SIG-M5 (cell line): Measurements from ENCODE around the gene ITIH5.
A peak's percentile ranks its signal among the peaks of the same experiment; 100 is the strongest.
"Not testable (repeated sequence)": the region's sequence is repeated elsewhere in the genome, so short reads cannot be mapped to it uniquely, and the experiment has no call there.

Experiments used
- DNase-seq: peaks from one replicate; lab custom pipeline; 2025; lab: John Stamatoyannopoulos, UW

The ITIH5 gene

DNA sequence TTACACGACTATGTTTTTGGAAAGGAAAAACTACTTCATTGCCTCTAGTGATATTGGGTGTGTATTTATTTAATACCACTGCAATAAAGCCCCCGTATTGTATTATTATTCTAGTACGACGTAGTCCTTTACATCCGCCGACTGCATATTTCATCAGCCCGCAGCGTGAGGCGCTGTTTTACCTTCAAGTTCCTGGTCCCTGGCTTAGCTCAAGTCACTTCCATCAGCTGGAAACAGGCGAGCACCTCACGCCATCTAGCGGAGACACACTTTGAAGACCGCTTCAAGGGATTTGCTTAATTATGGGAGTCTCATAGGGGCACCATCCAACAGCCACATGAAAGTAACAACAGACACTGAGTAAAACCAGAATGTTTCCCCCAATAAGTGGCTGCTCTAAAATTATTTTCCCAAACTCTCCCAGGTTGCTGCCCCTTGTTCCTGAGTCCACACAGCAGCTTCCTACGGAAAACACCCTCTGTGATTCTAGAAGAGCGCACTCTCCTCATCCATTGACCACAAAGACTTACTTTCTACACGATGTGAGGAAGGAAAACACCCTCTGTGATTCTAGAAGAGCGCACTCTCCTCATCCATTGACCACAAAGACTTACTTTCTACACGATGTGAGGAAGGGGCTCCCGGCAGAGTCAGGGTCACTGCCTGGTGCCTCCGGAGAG lies 20.6 kb upstream of the ITIH5 start:
- DNase-seq: peak; percentile 75

DNA sequence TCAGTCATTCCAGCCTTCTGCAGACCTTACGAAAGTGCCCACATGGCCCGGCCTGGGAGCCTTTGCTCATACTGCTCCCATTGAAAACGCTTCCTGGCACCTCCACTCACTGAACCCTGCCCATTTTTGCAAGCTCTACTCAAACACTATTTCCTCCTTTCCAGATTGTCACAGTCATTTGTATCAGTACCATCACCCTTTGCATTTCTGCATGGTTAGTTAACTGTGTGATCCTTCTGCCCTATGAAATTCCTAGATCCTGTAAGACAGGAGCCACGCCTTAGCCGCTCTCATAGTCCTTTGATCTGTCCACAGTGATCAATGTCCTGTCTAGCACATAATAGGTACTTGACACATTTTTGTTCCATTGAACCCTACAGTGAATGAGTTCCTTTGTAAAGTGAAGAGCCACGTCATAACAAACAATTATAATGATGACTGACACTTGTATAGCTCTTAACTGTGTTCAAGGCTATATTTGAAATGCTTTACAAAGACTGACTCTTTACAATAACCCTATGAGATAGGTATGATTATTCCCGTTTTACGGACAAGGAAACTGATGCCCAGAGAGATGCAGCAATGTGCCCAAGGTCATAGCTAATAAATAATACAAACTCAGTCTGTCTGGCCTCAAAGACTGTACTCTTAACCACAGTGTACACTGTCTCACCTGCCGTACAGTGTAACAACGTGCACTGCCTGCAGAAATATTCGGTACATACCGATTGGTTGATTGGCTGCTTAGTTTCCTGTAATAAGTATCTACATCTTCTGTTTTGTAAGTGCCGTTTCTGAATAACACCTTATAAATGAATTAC lies 19.8 kb upstream of the ITIH5 start:
- no peak for DNase-seq

DNA sequence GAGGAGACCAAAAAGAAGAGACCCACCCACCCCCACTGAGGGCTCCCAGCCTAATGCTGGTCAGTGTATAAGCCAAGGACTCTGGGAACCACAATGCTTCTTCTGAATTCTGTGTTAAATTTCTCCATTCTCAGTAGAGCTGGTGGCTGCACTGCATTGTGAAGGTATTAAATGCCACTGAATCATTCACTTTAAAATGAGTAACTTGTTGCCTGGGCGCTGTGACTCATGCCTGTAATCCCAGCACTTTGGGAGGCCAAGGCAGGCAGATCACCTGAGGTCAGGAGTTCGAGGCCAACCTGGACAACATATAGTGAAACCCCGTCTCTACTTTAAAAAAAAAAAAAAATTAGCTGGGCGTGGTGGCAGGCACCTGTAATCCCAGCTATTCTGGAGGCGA lies 13.3 kb upstream of the ITIH5 start:
- DNase-seq: not testable (repeated sequence)

DNA sequence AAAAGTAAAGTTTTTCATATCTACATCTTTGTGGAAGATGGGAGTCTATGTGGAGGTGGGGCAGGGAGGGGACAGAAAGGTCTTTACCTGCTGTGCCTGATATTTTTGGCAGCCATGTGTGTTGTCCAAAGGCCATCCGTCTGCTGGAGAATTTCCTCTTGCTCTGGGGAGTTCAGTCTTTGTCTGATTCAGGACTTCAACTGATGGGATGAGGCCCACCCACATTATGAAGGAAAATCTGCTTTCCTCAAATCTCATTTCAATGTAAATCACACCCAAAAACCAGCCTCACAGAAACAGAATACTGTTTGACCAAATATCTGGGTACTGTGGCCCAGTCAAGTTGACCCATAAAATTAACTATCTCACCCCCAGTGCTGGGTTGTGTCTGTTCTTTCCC lies 12.5 kb upstream of the ITIH5 start:
- no peak for DNase-seq

DNA sequence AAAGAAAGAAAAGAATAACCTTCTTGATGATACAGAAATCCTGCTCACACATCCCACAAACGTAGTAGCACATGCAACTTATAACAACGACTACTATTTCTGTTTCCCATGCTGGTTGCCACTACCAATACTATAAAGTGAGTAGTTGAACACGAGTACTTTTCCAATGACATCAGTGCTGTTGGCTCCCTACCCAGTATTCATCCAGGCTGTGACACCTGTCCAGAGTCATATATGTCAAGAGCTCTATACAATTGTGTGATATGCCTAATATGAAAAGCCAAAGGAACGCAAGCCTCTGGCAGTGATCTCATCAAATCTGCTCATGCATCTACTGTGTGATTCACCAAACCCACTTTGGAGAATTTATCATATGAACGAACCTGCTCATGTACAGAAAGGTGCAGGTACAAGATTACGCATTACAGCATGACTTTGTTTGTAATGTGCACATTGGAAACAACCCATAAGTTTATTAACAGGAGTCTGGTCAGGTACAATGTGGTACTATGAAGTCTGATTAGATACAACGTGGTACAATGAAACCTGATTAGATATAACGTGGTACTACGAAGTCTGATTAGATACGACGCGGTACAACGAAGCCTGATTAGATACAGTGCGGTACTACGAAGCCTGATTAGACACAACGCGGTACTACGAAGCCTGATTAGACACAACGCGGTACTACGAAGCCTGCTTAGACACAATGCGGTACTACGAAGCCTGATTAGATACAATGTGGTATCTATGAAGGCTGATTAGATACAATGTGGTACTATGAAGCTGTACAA lies 5.8 kb upstream of the ITIH5 start:
- no peak for DNase-seq

DNA sequence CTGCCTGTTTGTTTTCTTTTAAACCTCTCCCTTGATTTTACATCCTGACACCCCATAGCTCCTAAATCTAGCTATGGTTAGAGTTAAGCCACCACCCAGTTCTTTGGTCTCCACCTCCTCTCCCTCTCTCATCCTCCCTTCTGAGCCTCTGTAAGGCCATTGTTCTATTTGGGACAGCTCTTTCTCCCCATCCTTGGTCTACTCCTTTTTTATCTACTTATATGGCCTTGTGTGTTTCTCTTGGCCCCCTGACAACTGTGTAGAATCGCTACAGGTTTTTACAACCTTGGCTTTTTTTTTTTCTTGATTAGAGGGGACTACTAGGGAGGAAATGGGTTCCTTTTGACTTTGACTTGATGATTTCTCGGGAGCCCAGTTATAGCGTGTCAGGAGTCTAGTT lies 3.4 kb upstream of the ITIH5 start:
- DNase-seq: no peak

DNA sequence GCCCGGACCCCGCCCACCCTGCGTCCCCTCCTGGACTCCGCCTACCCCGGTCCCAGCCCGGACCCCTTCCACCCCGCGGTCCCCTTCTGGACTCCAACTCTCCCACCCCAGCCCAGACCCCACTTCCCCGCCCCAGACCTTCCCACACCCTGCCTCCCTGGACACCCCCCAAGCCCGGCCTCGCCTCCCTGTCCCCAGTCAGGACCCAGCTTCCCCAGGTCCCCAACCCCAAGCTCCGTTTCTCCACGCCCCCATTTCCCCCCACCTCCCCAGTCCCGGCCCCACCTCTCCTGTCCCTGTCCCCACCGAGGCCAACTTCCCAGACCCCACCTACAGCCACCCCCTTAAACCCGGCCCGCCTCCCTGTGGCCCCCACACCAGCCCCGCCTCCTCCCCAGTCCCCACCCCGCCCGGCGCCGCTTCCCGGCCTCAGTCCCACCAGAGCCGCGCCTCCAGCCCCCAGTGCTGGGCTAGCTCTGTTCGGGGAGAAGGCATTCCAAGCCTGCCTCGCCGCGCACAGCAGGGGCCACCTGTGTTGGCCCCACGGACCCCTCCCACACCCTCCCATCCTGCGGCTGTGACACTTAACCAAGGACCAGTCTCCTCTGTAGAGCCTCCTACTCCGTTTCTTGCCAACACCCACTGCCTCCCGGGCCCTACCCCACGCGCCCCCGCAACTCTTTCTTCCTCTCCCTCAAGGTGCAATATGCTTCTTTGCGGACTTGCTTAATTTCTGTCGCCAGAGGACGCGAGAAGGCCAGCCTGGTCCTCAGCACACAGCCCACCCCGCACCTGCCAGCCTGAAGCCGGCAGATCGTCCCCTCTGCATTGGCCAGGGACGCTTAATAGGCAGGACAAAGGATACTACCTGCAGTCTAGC lies 736 bp upstream of the ITIH5 start:
- no peak for DNase-seq

DNA sequence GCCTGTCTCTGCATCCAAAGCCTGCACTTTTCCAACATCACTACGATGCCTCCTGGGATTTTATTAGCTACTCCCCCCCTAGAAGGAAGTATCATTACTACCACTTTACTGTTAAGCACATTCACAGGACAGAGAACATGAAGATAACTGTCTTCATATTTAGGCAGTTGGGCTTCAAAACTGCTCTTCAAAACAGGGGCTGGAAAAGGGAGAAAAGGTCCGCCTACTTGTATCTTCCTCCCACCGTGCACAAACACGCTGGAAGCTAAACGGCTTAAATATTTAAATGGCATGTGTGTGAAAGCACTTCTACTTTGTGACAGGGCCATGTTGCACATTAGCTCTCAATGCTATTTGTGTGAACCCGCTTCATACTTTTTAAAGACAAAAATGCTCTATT lies 999 bp downstream of the ITIH5 start:
- DNase-seq: no peak

DNA sequence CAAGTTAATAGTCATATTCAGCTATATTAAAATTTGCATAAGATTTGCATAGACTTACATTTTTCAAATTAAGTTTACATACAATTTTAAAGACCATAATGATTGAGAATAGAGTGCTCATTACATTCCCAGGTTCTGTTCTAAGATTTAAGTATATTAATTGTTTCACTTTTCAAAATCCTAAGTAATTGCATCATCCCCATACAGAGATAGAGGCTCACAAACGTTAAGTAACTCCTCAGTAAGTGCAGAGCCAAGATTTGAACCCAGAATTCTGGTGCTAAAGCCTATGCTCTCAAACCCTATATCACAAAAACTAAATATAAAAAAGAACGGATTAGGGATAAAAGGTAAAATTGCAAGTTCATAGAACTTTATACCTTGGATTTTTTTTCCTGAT lies 2.1 kb downstream of the ITIH5 start:
- no peak for DNase-seq

DNA sequence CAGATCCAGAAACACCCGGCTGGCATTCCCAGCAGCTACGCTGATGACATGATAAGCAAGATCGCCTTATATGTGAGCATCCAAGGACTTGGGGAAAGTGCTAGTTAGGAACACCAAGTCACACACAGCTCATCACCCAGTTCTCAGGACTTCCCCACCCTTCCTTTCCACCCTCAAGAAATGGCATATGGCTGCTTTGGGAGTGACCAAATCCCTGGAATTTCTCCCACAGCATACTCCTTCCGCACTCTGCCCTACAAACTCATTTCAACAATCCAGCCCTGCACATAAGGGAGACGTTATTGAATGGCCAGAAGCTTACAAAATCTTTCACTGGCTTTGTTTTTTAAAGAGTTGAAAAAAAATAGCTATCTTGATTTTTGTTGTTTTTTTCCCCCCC lies 4.2 kb downstream of the ITIH5 start:
- DNase-seq: no peak

DNA sequence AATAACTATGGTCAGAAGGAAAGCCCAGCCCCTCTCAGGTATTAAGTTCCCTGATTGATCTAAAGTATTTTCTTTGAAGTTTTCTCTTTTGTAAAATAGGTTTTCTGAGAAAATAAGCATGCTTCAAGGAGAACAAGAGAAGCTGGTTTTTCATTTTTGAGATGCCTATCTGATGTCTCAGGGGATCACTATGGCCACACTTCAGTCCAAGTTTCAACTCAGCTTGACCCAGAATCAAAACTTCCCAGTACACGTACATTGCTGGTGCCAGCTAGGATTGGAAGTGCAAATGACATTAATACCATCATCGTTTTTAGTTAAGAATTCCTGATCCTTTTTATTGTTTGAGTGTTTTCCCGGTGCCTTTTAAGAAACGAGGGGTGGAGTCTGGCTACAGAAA lies 7.2 kb downstream of the ITIH5 start:
- DNase-seq: no peak

DNA sequence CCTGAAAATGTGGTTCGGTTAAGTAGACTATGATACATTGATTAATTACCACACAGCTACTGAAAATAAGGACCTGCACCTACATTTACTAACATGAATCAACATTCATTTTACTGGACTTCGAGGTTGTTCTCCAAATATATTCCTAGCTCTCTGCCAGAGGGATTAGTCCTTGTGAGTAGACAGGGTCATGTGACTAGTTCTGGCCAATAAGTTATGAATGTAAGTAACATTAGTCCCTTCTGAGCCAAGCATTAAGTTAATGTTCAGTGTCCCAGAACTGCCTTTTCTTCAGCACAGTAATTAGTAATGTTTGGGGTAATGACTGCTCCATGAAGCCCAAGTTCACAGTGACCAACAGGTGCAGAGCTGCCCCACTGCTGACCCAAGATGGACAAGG lies 9.2 kb downstream of the ITIH5 start:
- DNase-seq: no peak

DNA sequence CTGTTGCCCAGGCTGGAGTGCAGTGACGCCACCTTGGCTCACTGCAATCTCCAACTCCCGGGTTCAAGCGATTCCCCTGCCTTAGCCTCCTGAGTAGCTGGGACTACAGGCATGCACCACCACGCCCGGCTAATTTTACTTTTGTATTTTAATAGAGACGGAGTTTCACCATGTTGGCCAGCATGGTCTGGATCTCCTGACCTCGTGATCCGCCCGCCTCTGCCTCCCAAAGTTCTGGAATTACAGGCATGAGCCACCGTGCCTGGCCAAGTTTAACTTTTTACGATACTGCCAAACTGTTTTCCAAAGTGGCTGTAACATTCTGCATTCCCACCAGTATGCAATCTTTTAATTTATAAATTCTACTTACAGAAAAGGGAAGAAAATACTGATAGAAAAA lies 9.7 kb downstream of the ITIH5 start:
- not testable (repeated sequence) for DNase-seq

DNA sequence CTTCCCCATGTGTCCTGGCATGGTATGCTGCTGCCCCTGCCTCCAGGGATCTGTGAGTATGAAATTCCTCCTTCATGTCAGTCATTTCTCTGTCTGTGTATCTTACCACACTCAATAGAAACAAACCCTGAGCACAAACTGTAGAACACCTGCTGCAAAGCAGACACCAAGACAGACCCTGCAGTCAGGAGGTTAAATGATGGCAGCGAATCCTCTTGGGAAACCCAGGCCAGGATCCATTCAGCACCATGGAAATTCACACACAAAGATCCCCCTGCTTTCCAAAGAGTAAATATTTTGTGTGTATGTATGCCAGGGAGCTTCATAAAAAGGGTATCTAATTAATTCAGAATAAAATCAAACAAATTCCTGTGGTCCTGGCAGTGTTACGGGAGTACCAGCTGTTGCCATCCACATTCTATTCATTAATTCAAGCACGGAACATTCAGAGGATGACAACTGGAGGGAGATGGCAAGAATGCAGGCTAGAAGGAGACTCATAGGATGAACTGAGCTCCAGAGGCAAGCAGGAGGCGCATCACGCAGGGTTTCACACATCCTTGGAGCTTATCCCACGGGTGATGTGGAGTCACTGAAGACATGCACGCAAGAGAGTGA lies 14.8 kb downstream of the ITIH5 start:
- no peak for DNase-seq

DNA sequence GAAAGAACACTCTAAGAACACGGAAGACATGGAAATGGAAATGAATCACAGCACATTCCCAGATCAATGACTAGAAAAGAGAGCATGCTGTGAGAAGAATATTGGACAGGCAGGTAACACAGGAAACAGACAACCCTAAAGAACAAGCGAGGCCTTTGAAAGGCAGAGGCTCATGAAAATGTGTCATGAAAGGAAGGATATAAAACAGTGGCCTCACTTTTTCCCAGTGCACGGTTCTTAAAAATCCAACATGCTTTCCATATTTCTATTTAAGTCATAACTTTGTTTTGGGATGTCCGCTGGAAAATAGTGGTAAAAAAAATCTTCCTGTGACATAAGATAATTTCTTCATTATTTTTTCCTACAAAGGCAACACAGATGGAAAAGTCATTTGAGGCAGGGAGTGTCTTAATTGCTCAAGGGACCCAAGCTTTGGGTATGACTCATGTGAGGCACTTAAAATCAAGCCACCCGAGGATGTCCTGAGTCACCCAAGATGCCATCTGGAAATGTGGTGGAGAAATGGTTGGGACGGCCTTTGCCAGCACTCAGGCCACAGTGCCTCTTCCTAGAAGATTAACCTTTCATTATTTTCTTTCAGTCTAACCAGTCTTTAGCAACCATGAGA lies 17.0 kb downstream of the ITIH5 start:
- DNase-seq: no peak

DNA sequence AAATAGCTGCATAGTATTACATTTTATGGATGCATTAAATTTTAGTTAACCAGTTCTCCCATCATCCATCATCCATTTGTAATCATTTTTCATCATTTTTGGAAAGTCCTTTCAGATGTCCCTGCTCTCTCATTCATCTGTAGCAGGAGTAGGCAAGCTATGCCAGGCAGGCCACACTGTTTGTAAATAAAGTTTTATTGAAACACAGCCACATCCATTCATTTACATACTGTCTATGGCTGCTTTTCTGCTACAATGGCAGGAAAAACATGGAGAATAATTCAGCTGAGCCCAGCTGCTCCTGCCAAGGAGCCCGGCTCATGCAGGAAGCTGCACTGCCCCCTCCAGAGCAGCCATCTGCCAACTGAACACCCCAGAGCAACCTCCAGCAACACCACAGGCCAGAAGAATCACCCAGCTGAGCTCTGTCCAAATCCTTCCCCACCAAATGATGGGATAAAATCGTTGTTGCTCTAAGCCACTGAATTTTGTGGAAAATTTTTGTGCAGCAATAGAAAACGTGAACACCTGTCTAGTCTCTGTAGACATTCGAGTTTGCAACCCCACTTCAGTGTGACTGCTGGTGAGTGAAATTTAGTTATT lies 19.6 kb downstream of the ITIH5 start:
- DNase-seq: no peak

DNA sequence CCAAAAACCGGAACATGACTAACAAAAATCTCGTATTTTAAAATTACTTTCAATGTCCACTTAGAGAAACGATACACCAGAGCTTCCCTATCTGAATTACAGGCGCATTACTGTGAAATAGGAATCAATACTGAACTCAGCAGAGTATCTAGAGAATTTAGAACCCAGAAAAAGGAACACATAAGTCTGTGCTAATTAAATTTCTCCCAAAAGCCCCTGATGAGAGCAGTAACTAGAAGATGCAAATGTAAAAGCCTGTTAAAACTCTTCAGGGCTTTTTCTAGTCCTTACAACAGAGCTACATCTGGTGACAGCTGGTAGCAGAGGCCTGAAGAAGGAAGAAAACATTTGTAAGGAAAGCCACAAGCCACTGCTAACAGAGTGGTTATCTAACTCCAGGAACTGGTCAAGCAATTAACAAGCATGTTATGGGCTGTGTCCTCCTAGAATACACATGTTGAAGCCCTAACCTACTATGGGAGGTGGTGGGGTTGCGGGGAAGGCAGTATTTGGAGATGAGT lies 24.2 kb downstream of the ITIH5 start:
- DNase-seq: no peak

DNA sequence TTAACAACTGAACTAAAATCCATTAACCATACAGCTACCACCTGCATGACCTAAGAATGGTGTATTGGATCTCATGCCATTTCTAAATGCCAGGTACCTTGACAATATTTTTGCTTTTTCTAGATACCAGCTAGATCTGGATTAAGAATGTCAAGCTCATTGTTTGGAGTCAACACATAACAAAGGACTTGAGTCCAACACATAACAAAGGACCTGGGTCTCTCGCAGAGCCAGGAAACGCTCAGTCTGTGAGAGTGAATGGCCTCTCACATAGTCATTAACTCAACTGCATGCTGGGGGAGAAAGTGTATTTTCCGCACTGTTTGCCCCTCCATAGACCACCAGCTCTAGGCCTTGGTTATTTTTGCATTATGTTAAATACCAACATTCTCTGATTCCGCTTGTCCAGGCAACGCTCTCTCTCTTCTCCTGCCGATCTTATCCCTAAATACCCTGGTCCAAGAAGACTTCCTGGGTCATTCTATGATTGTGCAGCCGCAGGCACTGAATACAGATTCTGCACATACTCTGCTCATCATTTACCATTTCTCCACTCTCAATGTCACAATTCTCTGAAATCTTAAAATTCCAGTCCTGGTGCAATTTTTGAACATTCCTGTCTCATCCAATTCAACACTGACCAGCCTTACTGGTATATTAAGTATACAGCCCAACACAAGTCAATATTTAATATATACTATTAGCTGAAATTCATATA lies 31.2 kb downstream of the ITIH5 start:
- no peak for DNase-seq

DNA sequence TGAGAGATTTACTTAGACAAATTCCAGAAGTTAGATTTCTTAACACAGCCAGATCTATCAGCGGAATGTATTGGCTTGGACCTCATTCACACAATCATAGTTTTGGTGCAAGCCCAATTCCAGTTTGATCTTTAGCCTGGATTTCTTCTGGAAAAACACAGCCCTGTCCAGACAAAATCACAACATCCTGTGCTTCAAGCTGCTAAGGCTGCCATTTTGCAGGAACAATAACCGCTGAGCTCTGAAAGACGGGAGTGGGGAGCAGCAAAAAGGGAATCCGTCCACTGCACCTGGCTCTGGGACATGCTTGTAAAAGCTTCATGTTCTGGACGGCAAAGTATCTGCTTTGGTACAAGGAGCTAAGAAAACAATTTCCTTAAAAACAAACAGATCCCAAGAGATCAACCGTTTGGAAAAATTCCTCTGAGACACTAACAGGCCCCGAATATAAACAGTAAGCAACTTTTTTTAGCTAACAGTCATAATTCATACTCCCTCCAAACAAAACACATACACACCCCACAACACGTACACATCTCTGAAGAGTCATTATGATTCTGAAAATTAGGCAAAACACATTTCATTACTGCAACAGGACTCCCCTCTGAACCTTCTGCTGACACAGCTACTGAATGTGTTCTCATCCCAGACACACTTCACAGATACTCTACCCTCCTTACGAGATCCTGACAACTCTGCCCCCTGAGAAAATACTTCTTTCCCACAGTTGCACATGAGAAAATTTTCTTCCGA lies 32.4 kb downstream of the ITIH5 start:
- no peak for DNase-seq
